Lower lobe of right lung (tissue), 2 donors: ENCODE results near the gene EFCAB7. TPM values are rescaled to one million over a fixed set of nuclear protein-coding genes. Genes with fewer than 3 reads are reported as not detected.

ENCODE experiments used
- ATAC-seq, 2 donors: fragments of 200-7000 bp; cut with Tn5 transposase; one replicate each; pipeline ENCODE4 v1.9.1; 2020 to 2022; ENCODE audit warnings: mild to moderate bottlenecking in 2 of 2, moderate library complexity in 2 of 2
- DNase-seq: peaks from one replicate; pipeline ENCODE4 v3.0.0-alpha.2; 2020
- H3K27ac ChIP-seq: fragments of 200-600 bp; one replicate; pipeline ENCODE4 v1.8.0; 2022
- H3K27me3 ChIP-seq: fragments of 200-600 bp; one replicate; pipeline ENCODE4 v1.8.0; 2022; ENCODE audit warnings: low read depth
- H3K36me3 ChIP-seq: fragments of 200-600 bp; one replicate; pipeline ENCODE4 v1.8.0; 2022; ENCODE audit warnings: mild to moderate bottlenecking
- H3K4me1 ChIP-seq: fragments of 200-600 bp; one replicate; pipeline ENCODE4 v1.8.0; 2022
- H3K4me3 ChIP-seq: fragments of 200-600 bp; one replicate; pipeline ENCODE4 v1.8.0; 2022; ENCODE audit warnings: mild to moderate bottlenecking
- H3K9me3 ChIP-seq: fragments of 200-600 bp; one replicate; pipeline ENCODE4 v1.8.0; 2022
- CTCF ChIP-seq: fragments of 200-600 bp; IDR thresholded peaks from one replicate; pipeline ENCODE4 v1.8.0; 2022; ENCODE audit warnings: antibody characterized with exemption, mild to moderate bottlenecking
- intact Hi-C: fragments of 100-400 bp; cut with DNase I; formaldehyde crosslinking; loops from one replicate; pipeline ENCODE4 v1.11.0; 2022
- total RNA-seq: library from RNA; stranded (reverse); fragmentation: NEBNext Ultra II Directional; extraction: Animal tissue kit (Norgen Biotek cat#: 25700); gene quantifications from one replicate; pipeline ENCODE4 v1.2.1, GENCODE V29; 2021
- donor health status: DM: no; HTN: yes; CAD: no; lungs with severe emphysema.

Gene EFCAB7
- total RNA-seq, 1 donor from 2014 or later = 6.9 TPM

GRCh38 chr1:63509718-63510117 is 13.6 kb upstream of the EFCAB7 start:
- intact Hi-C loops = no loop called here
- Histone ChIP-seq H3K27ac (no peak overlapping the region), H3K4me3 (no peak overlapping the region), H3K27me3 (no peaks in the 10 kb centered on the region), H3K36me3 (peaks cover 26% of the 10 kb centered on the region), H3K4me1 (no peaks in the 10 kb centered on the region), H3K9me3 (no peaks in the 10 kb centered on the region)
- DNase-seq (no peak), ATAC-seq (no peak)
- no peak for TF ChIP-seq CTCF

- no peak for TF ChIP-seq CTCF
- no peak for DNase-seq
- peak in 1 of 2 donors; percentile 64 for ATAC-seq
- intact Hi-C loops = no loop called here
- no peak overlapping the region for H3K27ac ChIP-seq
- no peaks in the 10 kb centered on the region for H3K27me3 ChIP-seq
- no peaks in the 10 kb centered on the region for H3K9me3 ChIP-seq
- H3K36me3 ChIP-seq = peaks cover 10% of the 10 kb centered on the region
- H3K4me1 ChIP-seq = no peaks in the 10 kb centered on the region
- H3K4me3 ChIP-seq = no peak overlapping the region
Measured at GRCh38 chr1:63512584-63512983, 10.7 kb upstream of the EFCAB7 start.

- TF ChIP-seq CTCF = no peak
- DNase-seq (no peak), ATAC-seq (no peak)
Measured at GRCh38 chr1:63516629-63517028, 6.7 kb upstream of the EFCAB7 start.

GRCh38 chr1:63523738-63524137 is 413 bp downstream of the EFCAB7 start:
- Histone ChIP-seq H3K36me3 (peaks cover 11% of the 10 kb centered on the region), H3K27ac (peak overlapping the region; percentile 95), H3K4me3 (peak overlapping the region; percentile 73), H3K9me3 (no peaks in the 10 kb centered on the region), H3K27me3 (no peaks in the 10 kb centered on the region), H3K4me1 (peaks cover 19% of the 10 kb centered on the region)
- no peak for DNase-seq
- intact Hi-C loops = no loop called here
- ATAC-seq = peak; percentile 53 to 61
- no peak for TF ChIP-seq CTCF

More at GRCh38 chr1:63516629-63517028, 6.7 kb upstream of the EFCAB7 start:
- no peaks in the 10 kb centered on the region for H3K9me3 ChIP-seq
- no peak overlapping the region for H3K27ac ChIP-seq
- H3K4me3 ChIP-seq = no peak overlapping the region
- intact Hi-C loops = no loop called here
- H3K4me1 ChIP-seq = no peaks in the 10 kb centered on the region
- no peaks in the 10 kb centered on the region for H3K27me3 ChIP-seq
- no peaks in the 10 kb centered on the region for H3K36me3 ChIP-seq

GRCh38 chr1:63524201-63524600 is 876 bp downstream of the EFCAB7 start:
- no peak for ATAC-seq
- H3K27ac ChIP-seq = peak overlapping the region; percentile 95
- intact Hi-C loops = no loop called here

More at GRCh38 chr1:63524201-63524600, 876 bp downstream of the EFCAB7 start:
- DNase-seq = no peak
- Histone ChIP-seq H3K9me3 (no peaks in the 10 kb centered on the region), H3K4me1 (peaks cover 19% of the 10 kb centered on the region), H3K4me3 (peak overlapping the region; percentile 73), H3K36me3 (peaks cover 11% of the 10 kb centered on the region), H3K27me3 (no peaks in the 10 kb centered on the region)
- TF ChIP-seq CTCF = no peak
